ENCODE data around the gene ERCC6L2. TPM values are rescaled to one million over a fixed set of nuclear protein-coding genes. Genes with fewer than 3 reads are reported as not detected.

Gene ERCC6L2
- total and polyA plus RNA-seq, 2 of the 8 experiments (the other 6 are each of a cell fraction or from before 2014, with no cell fraction given): 9.8 to 50.0 TPM

- no peak overlapping the region for H4K91ac ChIP-seq (replicated peaks; ENCODE audit: insufficient read length, low read length)
- no peak overlapping the region for H2BK5ac ChIP-seq (ENCODE audit: low read depth, low read length)
- no peaks in the 10 kb centered on the region for H3K79me1 ChIP-seq (ENCODE audit: low read depth, low read length)
- no peak overlapping the region for H3K4ac ChIP-seq (replicated peaks; ENCODE audit: insufficient read length, low read depth, low read length)
- H3K23ac ChIP-seq (ENCODE audit: insufficient read length): no peak overlapping the region
- H4K8ac ChIP-seq (ENCODE audit: extremely low read depth, insufficient read depth, low read length): no peak overlapping the region
- no peak overlapping the region for H2AFZ ChIP-seq (ENCODE audit: low read length)
- H3K4me2 ChIP-seq (ENCODE audit: insufficient read depth in 1 of 2, low read depth in 2 of 2, low read length in 2 of 2): no peak overlapping the region
- H3K14ac ChIP-seq (ENCODE audit: insufficient read length): no peak overlapping the region
- peaks cover 4% of the 10 kb centered on the region; the same call in 1 of the 2 replicates for H3K23me2 ChIP-seq (ENCODE audit: low read depth, low read length)
- POLR2A ChIA-PET (ENCODE audit: partially characterized antibody): interaction anchor here (0.9 kb wide), 1 partner anchor 371 kb away, joined by 3 read pairs; no protein-coding TSS in a partner anchor
- H4K20me1 ChIP-seq (replicated peaks in 1 of 2; ENCODE audit: control insufficient read depth in 1 of 2, insufficient read depth in 2 of 2, low read length in 2 of 2): peaks cover 0 to 2% of the 10 kb centered on the region in 2 experiments
- peaks cover 6 to 52% of the 10 kb centered on the region in 2 experiments; a peak in 3 of 4 replicates for H3K79me2 ChIP-seq (ENCODE audit: control insufficient read depth in 1 of 2, insufficient read depth in 2 of 2, low read length in 2 of 2)
- no peak overlapping the region for H4K5ac ChIP-seq (ENCODE audit: insufficient read length, low read depth, low read length)
- DNase-seq (ENCODE audit: low read depth in 1 of 2, low spot score in 2 of 2) (no peak), FAIRE-seq (no peak)
- H3K27me3 ChIP-seq (replicated peaks in 1 of 4; ENCODE audit: control insufficient read depth in 3 of 4, extremely low read depth in 1 of 4, insufficient read depth in 3 of 4, low read length in 3 of 4): no peaks in the 10 kb centered on the region
- H2BK120ac ChIP-seq (replicated peaks; ENCODE audit: low read depth, low read length): no peak overlapping the region
- no peak overlapping the region for H2AK5ac ChIP-seq (ENCODE audit: low read depth, low read length)
- H2BK15ac ChIP-seq (ENCODE audit: low read length): no peak overlapping the region
- H3K4me3 ChIP-seq (ENCODE audit: extremely low read depth in 1 of 4, insufficient read depth in 2 of 4, low read depth in 3 of 4, low read length in 4 of 4): no peak overlapping the region
- no peak overlapping the region for H3K56ac ChIP-seq (replicated peaks; ENCODE audit: insufficient read length, low read depth, low read length)
- WGBS, 2 experiments (ENCODE audit: extremely low coverage in 1 of 2, insufficient coverage in 1 of 2, insufficient read length in 1 of 2, insufficient replicate concordance in 2 of 2, low coverage in 1 of 2, low lambda C conversion rate in 2 of 2, missing lambda C conversion rate in 1 of 2): 89% methylated on average over 4 of the region's 4 CpGs; no CpG with 5 or more reads in 1 of the 2 experiments
- H2BK20ac ChIP-seq (ENCODE audit: low read length): no peak overlapping the region
- H3K9ac ChIP-seq (replicated peaks in 1 of 4; ENCODE audit: extremely low read depth in 1 of 4, low read depth in 3 of 4, low read length in 3 of 4): no peak overlapping the region
- H3K18ac ChIP-seq (ENCODE audit: extremely low read depth, low read length): no peak overlapping the region
- H3K36me3 ChIP-seq (ENCODE audit: control insufficient read depth in 2 of 4, insufficient read depth in 4 of 4, low read length in 3 of 4): peaks cover 0 to 17% (median 2%) of the 10 kb centered on the region in 4 experiments; a peak in 3 of 8 replicates
- no peak overlapping the region for H2BK12ac ChIP-seq (ENCODE audit: low read depth, low read length)
- H3K9me3 ChIP-seq (ENCODE audit: insufficient read depth in 2 of 2, low read depth in 1 of 2, low read length in 1 of 2): no peaks in the 10 kb centered on the region
- H3K4me1 ChIP-seq (replicated peaks in 1 of 4; ENCODE audit: control insufficient read depth in 3 of 4, insufficient read depth in 4 of 4, low read length in 3 of 4): no peaks in the 10 kb centered on the region
- CTCF ChIA-PET (ENCODE audit: partially characterized antibody): no interaction called here
- H3K27ac ChIP-seq (ENCODE audit: low read depth, low read length): no peak overlapping the region
- no peak for TF ChIP-seq HDAC6 (IDR thresholded peaks at IDR 0.05; ENCODE audit: low read depth, low read length)
- TF ChIP-seq, protein P1, sequence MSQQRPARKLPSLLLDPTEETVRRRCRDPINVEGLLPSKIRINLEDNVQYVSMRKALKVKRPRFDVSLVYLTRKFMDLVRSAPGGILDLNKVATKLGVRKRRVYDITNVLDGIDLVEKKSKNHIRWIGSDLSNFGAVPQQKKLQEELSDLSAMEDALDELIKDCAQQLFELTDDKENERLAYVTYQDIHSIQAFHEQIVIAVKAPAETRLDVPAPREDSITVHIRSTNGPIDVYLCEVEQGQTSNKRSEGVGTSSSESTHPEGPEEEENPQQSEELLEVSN (IDR thresholded peaks at IDR 0.05): no peak
- TF ChIP-seq SRF (IDR thresholded peaks at IDR 0.05; ENCODE audit: low read depth, low read length): no peak
Observed at GRCh38 chr9:95880021-95880690, 4.7 kb downstream of the ERCC6L2 start.
